HG03060 (cell line): ENCODE measurements around the gene TNFSF13.

Experiments used
- ATAC-seq: cut with Tn5 transposase; IDR thresholded peaks from one replicate; pipeline ENCODE4 v1.9.1; 2021; ENCODE audit warnings: low read depth, moderate number of reproducible peaks; ENCODE audit not compliant: unreplicated experiment

TNFSF13 gene, protein sequence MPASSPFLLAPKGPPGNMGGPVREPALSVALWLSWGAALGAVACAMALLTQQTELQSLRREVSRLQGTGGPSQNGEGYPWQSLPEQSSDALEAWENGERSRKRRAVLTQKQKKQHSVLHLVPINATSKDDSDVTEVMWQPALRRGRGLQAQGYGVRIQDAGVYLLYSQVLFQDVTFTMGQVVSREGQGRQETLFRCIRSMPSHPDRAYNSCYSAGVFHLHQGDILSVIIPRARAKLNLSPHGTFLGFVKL

GRCh38 chr17:7558544-7559319, at the start of gene TNFSF13:
TSS of gene TNFSF13 (plus strand) at chr17:7558750. CDS start at chr17:7559040, 290 bp downstream.
- no peak for ATAC-seq

- no peak for ATAC-seq
Observed at GRCh38 chr17:7508846-7509245, 49.7 kb upstream of the TNFSF13 start.

- no peak for ATAC-seq
Observed at GRCh38 chr17:7509937-7510336, 48.6 kb upstream of the TNFSF13 start.

GRCh38 chr17:7511108-7511507, 47.4 kb upstream of the TNFSF13 start:
- ATAC-seq = no peak

DNA sequence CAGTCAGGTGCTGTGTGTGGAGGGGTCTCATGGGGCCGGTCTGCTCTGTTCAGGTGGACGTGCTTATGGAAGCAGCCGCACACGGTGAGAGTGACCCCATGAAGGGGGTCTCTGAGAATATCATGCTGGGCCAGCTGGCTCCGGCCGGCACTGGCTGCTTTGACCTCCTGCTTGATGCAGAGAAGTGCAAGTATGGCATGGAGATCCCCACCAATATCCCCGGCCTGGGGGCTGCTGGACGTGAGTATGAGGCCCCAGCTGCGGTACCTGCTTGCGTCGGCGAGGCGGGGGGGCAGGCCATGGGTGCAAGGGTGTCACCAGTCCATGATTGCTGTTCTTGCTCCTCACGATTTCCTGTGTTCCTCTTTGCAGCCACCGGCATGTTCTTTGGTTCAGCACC, 46.4 kb upstream of the TNFSF13 start:
- ATAC-seq = no peak

GRCh38 chr17:7512824-7513540, 45.6 kb upstream of the TNFSF13 start:
- no peak for ATAC-seq

- no peak for ATAC-seq
Observed at GRCh38 chr17:7513850-7514419, 44.6 kb upstream of the TNFSF13 start.

- ATAC-seq = no peak
Observed at GRCh38 chr17:7515911-7516610, 42.5 kb upstream of the TNFSF13 start.

GRCh38 chr17:7523033-7523432, 35.5 kb upstream of the TNFSF13 start:
- no peak for ATAC-seq

GRCh38 chr17:7528842-7529241, 29.7 kb upstream of the TNFSF13 start:
- ATAC-seq = no peak

DNA sequence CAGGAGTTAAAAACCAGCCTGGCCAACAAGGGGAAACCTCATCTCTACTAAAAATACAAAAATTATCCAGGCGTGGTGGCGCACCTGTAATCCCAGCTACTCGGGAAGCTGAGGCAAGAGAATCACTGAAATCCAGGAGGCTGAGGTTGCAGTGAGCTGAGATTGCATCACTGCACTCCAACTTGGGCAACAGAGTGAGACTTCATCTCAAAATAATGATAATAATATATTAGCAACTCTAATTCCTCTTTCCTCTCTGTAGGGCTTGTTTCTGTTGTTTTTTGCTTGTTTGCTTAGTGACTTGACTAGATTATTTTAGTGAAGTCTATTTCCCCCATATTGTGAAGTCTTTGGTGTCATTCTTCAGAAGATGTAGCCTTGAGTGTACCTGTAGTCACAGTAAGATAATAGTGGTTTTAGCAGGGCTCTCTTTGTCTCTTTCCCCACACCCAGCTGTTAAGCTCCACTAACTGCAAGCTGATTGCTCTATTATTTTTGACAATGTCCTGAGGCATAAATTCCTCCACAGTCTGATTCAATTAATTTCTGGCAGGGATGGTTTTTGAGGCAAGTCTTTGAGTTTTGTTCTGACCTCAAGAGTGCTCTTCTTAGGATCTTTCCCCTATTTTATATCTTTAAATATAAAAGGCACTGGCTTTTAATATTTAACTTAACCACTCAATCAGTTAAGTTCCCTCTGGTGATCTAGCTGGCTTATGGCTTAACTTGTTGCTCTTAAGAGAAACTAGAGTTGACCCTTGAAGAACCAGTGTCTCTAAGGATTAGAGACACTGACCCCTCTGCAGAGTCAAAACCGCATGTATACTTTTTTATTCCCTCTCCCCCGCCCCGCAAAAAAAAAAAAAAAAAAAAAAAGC, 28.3 kb upstream of the TNFSF13 start:
- ATAC-seq = no peak

GRCh38 chr17:7538050-7538449, 20.5 kb upstream of the TNFSF13 start:
- no peak for ATAC-seq

DNA sequence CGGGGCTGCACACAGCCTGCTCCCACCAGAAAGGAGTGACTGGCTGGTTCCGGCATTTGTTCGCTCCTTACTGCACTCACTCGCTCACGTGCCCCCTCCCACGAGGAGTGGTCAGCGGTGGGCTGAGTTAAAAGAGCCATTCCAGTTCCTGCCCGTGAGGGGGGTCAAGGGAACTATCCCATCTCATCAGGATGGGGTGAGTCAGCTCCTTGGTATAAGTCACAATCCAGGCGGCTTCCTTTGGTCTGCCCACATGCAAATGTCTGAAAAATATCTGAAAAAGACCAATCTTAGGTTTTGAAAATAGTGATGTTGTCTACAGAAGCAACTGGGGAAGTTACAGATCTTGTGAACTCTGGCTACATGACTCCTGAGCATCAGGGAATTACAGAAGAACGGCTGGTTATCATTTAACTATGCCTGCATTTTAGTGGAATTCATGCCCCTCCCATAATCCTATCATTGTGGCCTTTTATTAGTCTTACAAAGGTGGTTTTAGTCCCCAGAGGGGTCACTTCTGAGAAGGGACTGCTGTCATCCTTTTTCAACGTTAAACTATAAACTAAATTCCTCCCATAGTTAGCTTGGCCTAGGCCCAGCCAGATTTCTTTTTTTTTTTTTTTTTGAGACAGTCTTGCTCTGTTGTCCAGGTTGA, 19.5 kb upstream of the TNFSF13 start:
- ATAC-seq = no peak

DNA sequence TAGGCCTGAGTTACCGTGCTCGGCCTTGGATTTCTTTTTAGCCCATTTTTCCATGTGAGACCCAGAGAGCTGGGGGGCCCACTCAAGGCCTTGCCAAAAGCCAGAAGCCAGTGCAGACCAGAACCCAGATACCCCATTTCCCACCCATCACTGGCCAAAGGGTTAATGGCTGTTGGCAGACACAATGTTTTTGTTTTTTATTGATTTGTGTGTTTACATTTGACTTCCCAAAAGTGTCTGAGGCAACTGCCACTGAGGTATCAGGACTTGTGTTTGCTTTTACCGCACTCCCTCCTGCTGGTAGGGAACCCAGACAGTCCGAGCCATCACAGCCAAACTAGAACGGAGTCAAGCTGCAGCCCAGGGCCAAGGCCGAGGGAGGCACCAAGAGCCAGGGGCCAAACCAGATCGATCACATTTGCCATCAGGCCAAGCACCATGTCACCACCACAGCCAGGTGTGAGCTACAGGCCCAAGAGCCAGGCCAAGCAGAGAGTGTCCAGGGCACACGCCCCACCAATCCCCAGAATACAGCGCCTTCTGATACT, 17.4 kb upstream of the TNFSF13 start:
- no peak for ATAC-seq

- no peak for ATAC-seq
Observed at GRCh38 chr17:7544911-7545310, 13.6 kb upstream of the TNFSF13 start.

DNA sequence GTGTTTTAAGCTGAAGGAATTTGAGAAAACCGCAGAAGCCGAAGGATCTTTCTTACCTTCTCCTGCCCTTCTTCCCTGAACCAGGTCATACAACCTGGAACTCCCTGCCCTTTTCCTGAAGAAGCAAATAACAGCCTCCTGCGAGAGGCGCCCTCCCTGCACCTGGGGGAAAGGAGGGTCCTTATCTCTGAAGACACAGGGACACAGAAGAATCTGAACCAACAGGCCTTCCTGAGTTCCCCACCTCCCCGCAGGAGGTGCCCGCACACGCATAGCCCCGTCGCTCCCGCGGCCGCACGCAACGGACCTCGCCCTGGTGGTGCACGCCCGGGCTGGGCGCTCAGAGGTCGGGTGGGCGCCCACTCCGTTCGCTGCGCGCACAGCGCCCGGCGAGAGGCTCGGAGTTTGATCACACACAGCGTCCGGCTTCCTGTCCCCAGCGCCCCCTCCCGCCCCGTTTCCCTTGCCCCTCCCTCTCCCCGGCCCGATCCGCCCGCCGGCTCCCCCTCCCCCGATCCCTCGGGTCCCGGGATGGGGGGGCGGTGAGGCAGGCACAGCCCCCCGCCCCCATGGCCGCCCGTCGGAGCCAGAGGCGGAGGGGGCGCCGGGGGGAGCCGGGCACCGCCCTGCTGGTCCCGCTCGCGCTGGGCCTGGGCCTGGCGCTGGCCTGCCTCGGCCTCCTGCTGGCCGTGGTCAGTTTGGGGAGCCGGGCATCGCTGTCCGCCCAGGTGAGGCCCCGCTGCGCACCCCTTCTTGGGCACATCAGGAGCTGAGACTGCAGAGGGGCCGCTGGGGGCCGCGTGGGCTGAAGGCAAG, 9.8 kb upstream of the TNFSF13 start, which contains the start of gene TNFSF12:
Gene TNFSF12, plus strand, starts transcription at position 474 of the 816 bp plus-strand sequence. Its CDS starts 96 bp downstream, at position 570.
- no peak for ATAC-seq

DNA sequence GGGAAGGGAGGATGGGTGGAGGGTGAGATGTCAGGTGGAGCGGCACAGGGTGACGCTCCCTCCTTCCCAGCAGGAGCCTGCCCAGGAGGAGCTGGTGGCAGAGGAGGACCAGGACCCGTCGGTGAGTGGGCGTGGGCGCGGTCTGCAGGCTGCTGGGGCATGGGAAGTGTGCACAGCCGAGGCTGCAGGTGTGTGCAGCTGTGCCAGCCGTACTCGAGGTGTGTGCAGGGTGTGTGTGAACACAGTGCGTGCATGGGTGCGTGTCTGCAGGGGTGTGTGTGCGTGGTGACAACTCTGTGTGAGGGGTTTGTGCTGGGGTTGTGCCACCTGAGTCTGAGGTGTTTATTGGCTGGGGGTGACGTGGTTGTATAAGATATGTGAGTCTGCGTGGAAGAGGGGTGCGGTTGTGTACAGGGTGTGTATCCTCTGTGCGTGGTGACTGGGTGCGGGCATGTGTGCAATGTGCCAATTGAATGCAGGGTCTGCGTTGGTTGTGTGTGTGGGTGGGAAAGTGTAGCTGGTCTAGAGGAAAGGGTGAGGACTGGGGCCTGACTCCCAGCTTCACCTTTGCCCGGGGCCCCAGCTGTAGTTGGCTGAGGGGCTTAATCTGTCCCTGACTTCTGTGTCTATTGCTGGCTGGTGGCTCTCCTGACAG, 9.0 kb upstream of the TNFSF13 start:
- ATAC-seq = no peak
